H1 (cell line): ENCODE results near the gene KIF15. TPM values are rescaled to one million over a fixed set of nuclear protein-coding genes. Genes with fewer than 3 reads are reported as not detected.

Experiments
- ASH2L ChIP-seq: fragments of 200-600, 300-600 bp; sonication (generic); IDR thresholded peaks from one replicate; pipeline ENCODE4 v1.7.1; 2017; ENCODE audit warnings: low read length
- EGR1 ChIP-seq: IDR thresholded peaks from 2 replicates; pipeline ENCODE4 v1.6.1; 2011; ENCODE audit warnings: low read depth, low read length, borderline replicate concordance
- FOSL1 ChIP-seq: IDR thresholded peaks from 2 replicates; pipeline ENCODE4 v1.6.1; 2011; ENCODE audit warnings: mild to moderate bottlenecking, low read depth, low read length, moderate library complexity; ENCODE audit not compliant: insufficient read depth
- GABPA ChIP-seq: IDR thresholded peaks from 2 replicates; pipeline ENCODE4 v1.6.1; 2011; ENCODE audit warnings: mild to moderate bottlenecking, low read length, moderate library complexity, borderline replicate concordance; ENCODE audit not compliant: insufficient read depth
- NRF1 ChIP-seq: IDR thresholded peaks from 2 replicates; pipeline ENCODE4 v1.6.1; 2011; ENCODE audit warnings: mild to moderate bottlenecking, low read depth, low read length, improper control_type of control experiment
- POU5F1 ChIP-seq: IDR thresholded peaks from 2 replicates; pipeline ENCODE4 v1.6.1; 2011; ENCODE audit warnings: low read depth, mild to moderate bottlenecking, low read length, moderate library complexity
- RNF2 ChIP-seq: fragments of 200-900, 300-1000 bp; sonication (generic); IDR thresholded peaks from 2 replicates; pipeline ENCODE4 v1.7.1; 2016; ENCODE audit warnings: borderline replicate concordance, low read depth, mild to moderate bottlenecking, antibody characterized with exemption, low read length; ENCODE audit not compliant: poor library complexity, severe bottlenecking; ENCODE audit errors: missing control alignments
- SP1 ChIP-seq: IDR thresholded peaks from 2 replicates; pipeline ENCODE4 v1.6.1; 2011; ENCODE audit warnings: low read depth, low read length
- TCF12 ChIP-seq: IDR thresholded peaks from 2 replicates; pipeline ENCODE4 v1.6.1; 2011; ENCODE audit warnings: low read depth, mild to moderate bottlenecking, low read length
- TEAD4 ChIP-seq: IDR thresholded peaks from 2 replicates; pipeline ENCODE4 v1.6.1; 2012; ENCODE audit warnings: low read depth, low read length, inconsistent platforms, mixed read lengths
- polyA plus RNA-seq, 7 experiments: library from polyadenylated mRNA; depleted of rRNA in 3 of 7; stranded (reverse) in 5 of 7; unstranded in 2 of 7; fragments of >200 nt in 5 of 7; fragments of 200-250 nt in 2 of 7; gene quantifications; 1 replicate in 5 of 7; 2 replicates in 1 of 7; 4 replicates in 1 of 7; pipeline versions ENCODE4 v1.2.1 to v1.2.3, GENCODE V29; 2011 to 2013; ENCODE audit warnings: missing spikeins in 2 of 7, mixed read lengths in 2 of 7
- total RNA-seq: library from RNA; stranded (reverse); fragmentation: NEBNext Ultra II Directional; extraction: Animal tissue kit (Norgen Biotek cat#: 25700); gene quantifications from 2 replicates; pipeline ENCODE4 v1.2.1, GENCODE V29; 2021
- TF ChIP-seq, protein P1 (sequence below): fragments of 300-600 bp; sonication (generic); IDR thresholded peaks from 2 replicates; pipeline ENCODE4 v1.7.1; 2012; ENCODE audit warnings: low read length, moderate library complexity, mild to moderate bottlenecking, inconsistent platforms; ENCODE audit not compliant: insufficient replicate concordance
- TF ChIP-seq, protein P2 (sequence below): IDR thresholded peaks from 2 replicates; pipeline ENCODE4 v1.6.1; 2011; ENCODE audit warnings: low read depth, mild to moderate bottlenecking, low read length; ENCODE audit not compliant: insufficient read depth

The KIF15 gene
- total and polyA plus RNA-seq, 2 of the 8 experiments (the other 6 are each of a cell fraction or from before 2014, with no cell fraction given), result 4.2 to 25.5 TPM

DNA sequence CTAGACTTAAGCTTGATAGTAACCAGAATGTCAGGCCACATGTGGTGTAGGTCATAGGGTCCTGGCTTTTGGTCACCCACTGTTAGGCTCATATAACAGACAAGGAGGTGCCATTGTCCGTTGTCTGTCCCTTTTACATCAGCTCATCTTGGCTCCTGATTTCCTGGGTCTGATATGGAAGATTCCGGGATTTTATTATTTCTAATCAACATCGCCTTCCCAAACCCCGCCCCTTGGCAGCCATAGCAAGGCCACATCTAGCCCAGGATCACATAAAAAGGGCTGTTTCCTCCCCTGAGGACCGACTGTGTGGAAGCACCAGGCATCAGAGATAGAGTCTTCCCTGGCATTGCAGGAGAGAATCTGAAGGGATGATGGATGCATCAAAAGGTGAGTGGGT, 112.7 kb downstream of the KIF15 start, which contains the start of gene TGM4 (continued):
- TF ChIP-seq, protein P1, sequence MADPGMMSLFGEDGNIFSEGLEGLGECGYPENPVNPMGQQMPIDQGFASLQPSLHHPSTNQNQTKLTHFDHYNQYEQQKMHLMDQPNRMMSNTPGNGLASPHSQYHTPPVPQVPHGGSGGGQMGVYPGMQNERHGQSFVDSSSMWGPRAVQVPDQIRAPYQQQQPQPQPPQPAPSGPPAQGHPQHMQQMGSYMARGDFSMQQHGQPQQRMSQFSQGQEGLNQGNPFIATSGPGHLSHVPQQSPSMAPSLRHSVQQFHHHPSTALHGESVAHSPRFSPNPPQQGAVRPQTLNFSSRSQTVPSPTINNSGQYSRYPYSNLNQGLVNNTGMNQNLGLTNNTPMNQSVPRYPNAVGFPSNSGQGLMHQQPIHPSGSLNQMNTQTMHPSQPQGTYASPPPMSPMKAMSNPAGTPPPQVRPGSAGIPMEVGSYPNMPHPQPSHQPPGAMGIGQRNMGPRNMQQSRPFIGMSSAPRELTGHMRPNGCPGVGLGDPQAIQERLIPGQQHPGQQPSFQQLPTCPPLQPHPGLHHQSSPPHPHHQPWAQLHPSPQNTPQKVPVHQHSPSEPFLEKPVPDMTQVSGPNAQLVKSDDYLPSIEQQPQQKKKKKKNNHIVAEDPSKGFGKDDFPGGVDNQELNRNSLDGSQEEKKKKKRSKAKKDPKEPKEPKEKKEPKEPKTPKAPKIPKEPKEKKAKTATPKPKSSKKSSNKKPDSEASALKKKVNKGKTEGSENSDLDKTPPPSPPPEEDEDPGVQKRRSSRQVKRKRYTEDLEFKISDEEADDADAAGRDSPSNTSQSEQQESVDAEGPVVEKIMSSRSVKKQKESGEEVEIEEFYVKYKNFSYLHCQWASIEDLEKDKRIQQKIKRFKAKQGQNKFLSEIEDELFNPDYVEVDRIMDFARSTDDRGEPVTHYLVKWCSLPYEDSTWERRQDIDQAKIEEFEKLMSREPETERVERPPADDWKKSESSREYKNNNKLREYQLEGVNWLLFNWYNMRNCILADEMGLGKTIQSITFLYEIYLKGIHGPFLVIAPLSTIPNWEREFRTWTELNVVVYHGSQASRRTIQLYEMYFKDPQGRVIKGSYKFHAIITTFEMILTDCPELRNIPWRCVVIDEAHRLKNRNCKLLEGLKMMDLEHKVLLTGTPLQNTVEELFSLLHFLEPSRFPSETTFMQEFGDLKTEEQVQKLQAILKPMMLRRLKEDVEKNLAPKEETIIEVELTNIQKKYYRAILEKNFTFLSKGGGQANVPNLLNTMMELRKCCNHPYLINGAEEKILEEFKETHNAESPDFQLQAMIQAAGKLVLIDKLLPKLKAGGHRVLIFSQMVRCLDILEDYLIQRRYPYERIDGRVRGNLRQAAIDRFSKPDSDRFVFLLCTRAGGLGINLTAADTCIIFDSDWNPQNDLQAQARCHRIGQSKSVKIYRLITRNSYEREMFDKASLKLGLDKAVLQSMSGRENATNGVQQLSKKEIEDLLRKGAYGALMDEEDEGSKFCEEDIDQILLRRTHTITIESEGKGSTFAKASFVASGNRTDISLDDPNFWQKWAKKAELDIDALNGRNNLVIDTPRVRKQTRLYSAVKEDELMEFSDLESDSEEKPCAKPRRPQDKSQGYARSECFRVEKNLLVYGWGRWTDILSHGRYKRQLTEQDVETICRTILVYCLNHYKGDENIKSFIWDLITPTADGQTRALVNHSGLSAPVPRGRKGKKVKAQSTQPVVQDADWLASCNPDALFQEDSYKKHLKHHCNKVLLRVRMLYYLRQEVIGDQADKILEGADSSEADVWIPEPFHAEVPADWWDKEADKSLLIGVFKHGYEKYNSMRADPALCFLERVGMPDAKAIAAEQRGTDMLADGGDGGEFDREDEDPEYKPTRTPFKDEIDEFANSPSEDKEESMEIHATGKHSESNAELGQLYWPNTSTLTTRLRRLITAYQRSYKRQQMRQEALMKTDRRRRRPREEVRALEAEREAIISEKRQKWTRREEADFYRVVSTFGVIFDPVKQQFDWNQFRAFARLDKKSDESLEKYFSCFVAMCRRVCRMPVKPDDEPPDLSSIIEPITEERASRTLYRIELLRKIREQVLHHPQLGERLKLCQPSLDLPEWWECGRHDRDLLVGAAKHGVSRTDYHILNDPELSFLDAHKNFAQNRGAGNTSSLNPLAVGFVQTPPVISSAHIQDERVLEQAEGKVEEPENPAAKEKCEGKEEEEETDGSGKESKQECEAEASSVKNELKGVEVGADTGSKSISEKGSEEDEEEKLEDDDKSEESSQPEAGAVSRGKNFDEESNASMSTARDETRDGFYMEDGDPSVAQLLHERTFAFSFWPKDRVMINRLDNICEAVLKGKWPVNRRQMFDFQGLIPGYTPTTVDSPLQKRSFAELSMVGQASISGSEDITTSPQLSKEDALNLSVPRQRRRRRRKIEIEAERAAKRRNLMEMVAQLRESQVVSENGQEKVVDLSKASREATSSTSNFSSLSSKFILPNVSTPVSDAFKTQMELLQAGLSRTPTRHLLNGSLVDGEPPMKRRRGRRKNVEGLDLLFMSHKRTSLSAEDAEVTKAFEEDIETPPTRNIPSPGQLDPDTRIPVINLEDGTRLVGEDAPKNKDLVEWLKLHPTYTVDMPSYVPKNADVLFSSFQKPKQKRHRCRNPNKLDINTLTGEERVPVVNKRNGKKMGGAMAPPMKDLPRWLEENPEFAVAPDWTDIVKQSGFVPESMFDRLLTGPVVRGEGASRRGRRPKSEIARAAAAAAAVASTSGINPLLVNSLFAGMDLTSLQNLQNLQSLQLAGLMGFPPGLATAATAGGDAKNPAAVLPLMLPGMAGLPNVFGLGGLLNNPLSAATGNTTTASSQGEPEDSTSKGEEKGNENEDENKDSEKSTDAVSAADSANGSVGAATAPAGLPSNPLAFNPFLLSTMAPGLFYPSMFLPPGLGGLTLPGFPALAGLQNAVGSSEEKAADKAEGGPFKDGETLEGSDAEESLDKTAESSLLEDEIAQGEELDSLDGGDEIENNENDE, result no peak
- TF ChIP-seq NRF1 (no peak), SP1 (no peak), TEAD4 (no peak), POU5F1 (no peak), EGR1 (no peak), ASH2L (no peak), FOSL1 (no peak), TCF12 (no peak), GABPA (no peak), RNF2 (no peak)
- TF ChIP-seq, protein P2, sequence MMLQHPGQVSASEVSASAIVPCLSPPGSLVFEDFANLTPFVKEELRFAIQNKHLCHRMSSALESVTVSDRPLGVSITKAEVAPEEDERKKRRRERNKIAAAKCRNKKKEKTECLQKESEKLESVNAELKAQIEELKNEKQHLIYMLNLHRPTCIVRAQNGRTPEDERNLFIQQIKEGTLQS, result no peak
